Esophagus squamous epithelium (tissue), 4 donors: ENCODE data around the gene STX1A.

Experiments used
- CTCF ChIP-seq, 6 experiments: fragments of 450-650 bp in 4 of 6; fragments of 200-600 bp in 2 of 6; sonication (generic) in 2 of 6; IDR thresholded peaks; one replicate each; pipeline ENCODE4 v1.5.1; 2016 to 2019; ENCODE audit warnings: antibody characterized with exemption in 6 of 6, mild to moderate bottlenecking in 4 of 6, moderate library complexity in 4 of 6
- POLR2A ChIP-seq, 4 donors: fragments of 450-650 bp; IDR thresholded peaks; one replicate each; pipeline ENCODE4 v1.6.1; 2017; ENCODE audit warnings: antibody characterized with exemption in 4 of 4, mild to moderate bottlenecking in 4 of 4, moderate library complexity in 3 of 4

- peak in 1 of 6 experiments; percentile 9 for TF ChIP-seq CTCF (IDR thresholded peaks at IDR 0.05)
- peak in 2 of 4 donors; percentile 26 to 91 for TF ChIP-seq POLR2A (IDR thresholded peaks at IDR 0.05)
Observed at GRCh38 chr7:73738612-73739386, 19.3 kb upstream of the STX1A start, which contains the start of gene ABHD11.
